Vagina (tissue), 2 donors: ENCODE measurements around the gene CTCFL.

Experiments
- POLR2A ChIP-seq, 2 donors: fragments of 450-650 bp; IDR thresholded peaks; one replicate each; pipeline ENCODE4 v1.6.1; 2017; ENCODE audit warnings: antibody characterized with exemption in 2 of 2, mild to moderate bottlenecking in 2 of 2, moderate library complexity in 2 of 2
- TF ChIP-seq, protein P1 (sequence below), 3 experiments: fragments of 450-650 bp in 2 of 3; fragments of 200-600 bp in 1 of 3; sonication (generic) in 1 of 3; IDR thresholded peaks; one replicate each; pipeline ENCODE4 v1.5.1; 2017 to 2019; ENCODE audit warnings: antibody characterized with exemption in 3 of 3, mild to moderate bottlenecking in 2 of 3, moderate library complexity in 2 of 3

DNA sequence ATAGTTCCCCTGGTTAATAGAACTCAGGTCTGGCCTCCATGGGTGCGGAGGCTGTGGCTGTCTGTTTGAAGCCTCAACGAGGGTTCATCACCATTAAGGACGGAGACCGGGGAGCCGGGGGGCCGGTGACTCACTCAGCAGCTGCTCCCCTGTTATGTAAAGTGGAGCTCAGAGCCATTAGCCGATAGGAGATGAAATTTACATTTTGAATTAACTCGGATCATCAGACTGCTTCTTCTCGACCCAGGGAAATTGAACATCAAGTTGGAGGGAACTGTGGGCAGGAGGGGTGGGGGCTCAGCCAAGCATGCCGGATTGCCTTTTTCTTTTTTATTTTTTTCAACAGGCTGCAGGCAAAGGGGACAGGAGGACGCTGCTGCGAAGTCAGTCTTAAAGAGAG, 48.3 kb upstream of the CTCFL start:
- TF ChIP-seq POLR2A (IDR thresholded peaks at IDR 0.05), result no peak
- TF ChIP-seq, protein P1, sequence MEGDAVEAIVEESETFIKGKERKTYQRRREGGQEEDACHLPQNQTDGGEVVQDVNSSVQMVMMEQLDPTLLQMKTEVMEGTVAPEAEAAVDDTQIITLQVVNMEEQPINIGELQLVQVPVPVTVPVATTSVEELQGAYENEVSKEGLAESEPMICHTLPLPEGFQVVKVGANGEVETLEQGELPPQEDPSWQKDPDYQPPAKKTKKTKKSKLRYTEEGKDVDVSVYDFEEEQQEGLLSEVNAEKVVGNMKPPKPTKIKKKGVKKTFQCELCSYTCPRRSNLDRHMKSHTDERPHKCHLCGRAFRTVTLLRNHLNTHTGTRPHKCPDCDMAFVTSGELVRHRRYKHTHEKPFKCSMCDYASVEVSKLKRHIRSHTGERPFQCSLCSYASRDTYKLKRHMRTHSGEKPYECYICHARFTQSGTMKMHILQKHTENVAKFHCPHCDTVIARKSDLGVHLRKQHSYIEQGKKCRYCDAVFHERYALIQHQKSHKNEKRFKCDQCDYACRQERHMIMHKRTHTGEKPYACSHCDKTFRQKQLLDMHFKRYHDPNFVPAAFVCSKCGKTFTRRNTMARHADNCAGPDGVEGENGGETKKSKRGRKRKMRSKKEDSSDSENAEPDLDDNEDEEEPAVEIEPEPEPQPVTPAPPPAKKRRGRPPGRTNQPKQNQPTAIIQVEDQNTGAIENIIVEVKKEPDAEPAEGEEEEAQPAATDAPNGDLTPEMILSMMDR (IDR thresholded peaks at IDR 0.05), result no peak
